BE2C (cell line): Measurements from ENCODE around the gene KCNMA1.

Experiments
- DNase-seq: peaks from one replicate; pipeline ENCODE4 v3.0.0-alpha.2; 2020
- H3K27me3 ChIP-seq: fragments of 250-450 bp; sonication (Bioruptor Pico); 2 replicates; pipeline ENCODE4 v1.5.1; 2020; ENCODE audit warnings: mild to moderate bottlenecking
- H3K36me3 ChIP-seq: fragments of 250-450 bp; sonication (Bioruptor Pico); 2 replicates; pipeline ENCODE4 v1.5.1; 2020; ENCODE audit warnings: mild to moderate bottlenecking
- H3K4me1 ChIP-seq: fragments of 250-450 bp; sonication (Bioruptor Pico); 2 replicates; pipeline ENCODE4 v1.5.1; 2020
- H3K4me3 ChIP-seq: 2 replicates; pipeline ENCODE4 v1.5.1; 2011; ENCODE audit warnings: low read depth, low read length
- H3K9me3 ChIP-seq: fragments of 250-450 bp; sonication (Bioruptor Pico); 2 replicates; pipeline ENCODE4 v1.5.1; 2020
- CTCF ChIP-seq: IDR thresholded peaks from 2 replicates; pipeline ENCODE4 v1.5.1; 2012; ENCODE audit warnings: mild to moderate bottlenecking, low read depth, low read length

Gene KCNMA1

GRCh38 chr10:77608281-77608680, 29.3 kb downstream of the KCNMA1 start:
- Histone ChIP-seq H3K9me3 (no peaks in the 10 kb centered on the region), H3K4me3 (no peak overlapping the region), H3K4me1 (peaks cover 6% of the 10 kb centered on the region), H3K36me3 (no peaks in the 10 kb centered on the region), H3K27me3 (no peaks in the 10 kb centered on the region)
- no peak for TF ChIP-seq CTCF
- no peak for DNase-seq

DNA sequence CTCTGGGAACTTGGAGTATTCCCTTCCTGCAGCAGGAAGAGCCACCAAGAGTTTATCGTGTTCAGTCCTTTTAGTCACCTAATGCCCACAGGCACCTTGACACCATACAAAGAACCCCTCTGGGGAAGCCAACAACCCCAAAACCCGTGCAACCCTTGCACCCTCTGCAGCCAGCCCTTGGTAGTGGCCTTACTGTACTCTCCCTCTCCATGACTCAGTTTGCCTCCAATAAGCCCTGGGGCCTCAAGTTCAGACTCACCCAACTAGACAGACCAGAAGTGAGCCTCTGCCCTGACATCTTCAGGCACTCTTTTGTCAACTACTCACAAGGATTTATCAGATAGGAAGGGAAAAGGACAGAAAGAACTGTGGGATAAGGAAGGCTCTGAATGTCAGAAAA, 30.9 kb downstream of the KCNMA1 start:
- peaks cover 8% of the 10 kb centered on the region for H3K4me1 ChIP-seq
- H3K36me3 ChIP-seq = no peaks in the 10 kb centered on the region
- H3K9me3 ChIP-seq = no peaks in the 10 kb centered on the region
- no peak for TF ChIP-seq CTCF
- H3K4me3 ChIP-seq = no peak overlapping the region
- DNase-seq = no peak
- no peaks in the 10 kb centered on the region for H3K27me3 ChIP-seq

GRCh38 chr10:77605466-77605865, 32.1 kb downstream of the KCNMA1 start:
- peak; percentile 60 for DNase-seq
- peaks cover 8% of the 10 kb centered on the region for H3K4me1 ChIP-seq

DNA sequence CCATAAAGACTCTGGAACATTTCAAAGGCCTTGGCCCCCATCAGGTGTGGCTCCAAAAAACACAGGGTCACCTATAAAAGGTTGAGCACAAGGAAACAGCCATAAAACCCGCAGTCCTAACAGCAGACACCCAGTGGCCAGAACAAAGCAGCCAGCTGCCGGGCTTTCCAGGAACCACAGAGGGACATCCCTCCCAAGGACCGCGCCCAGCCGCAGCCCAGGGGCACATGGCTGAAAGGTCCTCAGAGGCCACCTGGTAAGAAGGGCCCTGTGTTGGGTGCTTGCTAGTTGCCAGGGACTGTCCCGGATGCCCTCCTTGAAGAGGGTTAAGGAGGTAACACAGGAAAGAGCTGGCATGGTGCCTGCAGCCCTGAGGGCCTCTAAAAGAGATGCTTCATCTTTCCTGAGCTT, 32.7 kb downstream of the KCNMA1 start:
- no peak for TF ChIP-seq CTCF
- no peak for DNase-seq
- Histone ChIP-seq H3K27me3 (no peaks in the 10 kb centered on the region), H3K36me3 (no peaks in the 10 kb centered on the region), H3K4me3 (no peak overlapping the region), H3K4me1 (peaks cover 8% of the 10 kb centered on the region), H3K9me3 (no peaks in the 10 kb centered on the region)

More at GRCh38 chr10:77605466-77605865, 32.1 kb downstream of the KCNMA1 start:
- peak; percentile 49 for TF ChIP-seq CTCF
- Histone ChIP-seq H3K36me3 (no peaks in the 10 kb centered on the region), H3K27me3 (no peaks in the 10 kb centered on the region), H3K9me3 (no peaks in the 10 kb centered on the region), H3K4me3 (no peak overlapping the region)

GRCh38 chr10:77604063-77604462, 33.5 kb downstream of the KCNMA1 start:
- Histone ChIP-seq H3K4me3 (no peak overlapping the region), H3K9me3 (no peaks in the 10 kb centered on the region), H3K27me3 (no peaks in the 10 kb centered on the region), H3K36me3 (no peaks in the 10 kb centered on the region), H3K4me1 (peaks cover 8% of the 10 kb centered on the region)
- TF ChIP-seq CTCF = no peak
- no peak for DNase-seq

DNA sequence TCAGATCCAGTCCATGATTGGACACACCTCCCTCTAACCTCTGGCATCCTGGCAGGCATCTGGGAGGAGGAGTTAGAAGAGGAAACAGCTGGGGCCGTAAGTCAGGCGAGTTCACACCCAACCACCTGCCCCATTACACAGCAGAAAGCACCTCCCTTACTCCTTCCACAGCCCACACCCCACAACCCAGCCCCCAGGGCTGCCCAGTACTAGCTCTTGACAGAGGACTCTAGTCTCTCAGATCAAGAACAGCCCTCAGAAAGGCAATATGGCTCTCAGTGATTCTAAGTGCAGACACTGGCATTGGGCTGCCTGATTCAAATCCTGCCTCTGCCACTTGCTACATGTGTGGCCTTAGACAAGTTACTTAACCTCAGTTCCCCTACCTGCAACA, 34.1 kb downstream of the KCNMA1 start:
- Histone ChIP-seq H3K9me3 (no peaks in the 10 kb centered on the region), H3K27me3 (no peaks in the 10 kb centered on the region), H3K4me3 (no peak overlapping the region), H3K4me1 (peaks cover 8% of the 10 kb centered on the region), H3K36me3 (no peaks in the 10 kb centered on the region)
- DNase-seq = peak; percentile 15
- no peak for TF ChIP-seq CTCF
